ENCODE measurements around the gene MAPK13. TPM values are rescaled to one million over a fixed set of nuclear protein-coding genes. Genes with fewer than 3 reads are reported as not detected.

MAPK13 gene
- total RNA-seq, 1 experiment from 2014 or later = 13.6 TPM

DNA sequence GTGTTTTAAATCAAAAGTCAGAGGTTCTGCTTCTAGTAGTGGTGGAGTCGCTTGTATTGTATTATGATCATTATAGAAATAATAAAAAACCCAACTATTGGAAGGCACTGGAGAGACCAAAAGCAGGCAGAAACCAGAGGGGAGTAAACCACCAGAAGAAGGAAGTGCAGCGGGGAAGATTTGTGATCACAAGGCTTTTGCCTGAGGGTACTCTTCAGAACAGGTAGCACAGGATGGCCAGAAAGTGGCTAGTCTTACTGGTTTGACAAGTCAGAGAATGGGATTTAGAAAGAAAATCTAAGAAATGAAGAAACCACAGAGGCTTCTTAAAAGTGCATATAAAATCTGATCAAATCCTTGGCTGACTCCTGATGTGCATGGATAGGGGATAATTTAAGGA, 24.0 kb downstream of the MAPK13 start:
- no peak overlapping the region for H3K4me3 Mint-ChIP-seq
- peaks cover 20% of the 10 kb centered on the region for H3K36me3 Mint-ChIP-seq
- no peak for ATAC-seq
- POLR2A ChIA-PET = no interaction called here
- H3K9me3 Mint-ChIP-seq = peaks cover 41% of the 10 kb centered on the region
- H3K4me1 Mint-ChIP-seq = peaks cover 8% of the 10 kb centered on the region
- CTCF ChIA-PET = no interaction called here
- no peaks in the 10 kb centered on the region for H3K27me3 Mint-ChIP-seq (ENCODE audit: low read depth)
- no peak for DNase-seq (ENCODE audit: low spot score)
- H3K27ac Mint-ChIP-seq = no peak overlapping the region
- TF ChIP-seq ZBTB43 (CRISPR knock-in tag; IDR thresholded peaks at IDR 0.05) (no peak), E2F4 (CRISPR knock-in tag; IDR thresholded peaks at IDR 0.05; ENCODE audit: borderline replicate concordance, low read depth) (no peak), MXD4 (CRISPR knock-in tag; IDR thresholded peaks at IDR 0.05; ENCODE audit: borderline replicate concordance) (no peak), ZNF317 (CRISPR knock-in tag; IDR thresholded peaks at IDR 0.05; ENCODE audit: borderline replicate concordance, low read depth) (no peak), ZNF263 (CRISPR knock-in tag; IDR thresholded peaks at IDR 0.05; ENCODE audit: low read depth) (no peak), NR1H2 (CRISPR knock-in tag; IDR thresholded peaks at IDR 0.05) (no peak), ATF3 (CRISPR knock-in tag; conservative IDR thresholded peaks at IDR 0.05) (no peak), RELA (CRISPR knock-in tag; IDR thresholded peaks at IDR 0.05; ENCODE audit: borderline replicate concordance) (no peak), JUN (CRISPR knock-in tag; IDR thresholded peaks at IDR 0.05) (no peak)
- TF ChIP-seq, protein P1, sequence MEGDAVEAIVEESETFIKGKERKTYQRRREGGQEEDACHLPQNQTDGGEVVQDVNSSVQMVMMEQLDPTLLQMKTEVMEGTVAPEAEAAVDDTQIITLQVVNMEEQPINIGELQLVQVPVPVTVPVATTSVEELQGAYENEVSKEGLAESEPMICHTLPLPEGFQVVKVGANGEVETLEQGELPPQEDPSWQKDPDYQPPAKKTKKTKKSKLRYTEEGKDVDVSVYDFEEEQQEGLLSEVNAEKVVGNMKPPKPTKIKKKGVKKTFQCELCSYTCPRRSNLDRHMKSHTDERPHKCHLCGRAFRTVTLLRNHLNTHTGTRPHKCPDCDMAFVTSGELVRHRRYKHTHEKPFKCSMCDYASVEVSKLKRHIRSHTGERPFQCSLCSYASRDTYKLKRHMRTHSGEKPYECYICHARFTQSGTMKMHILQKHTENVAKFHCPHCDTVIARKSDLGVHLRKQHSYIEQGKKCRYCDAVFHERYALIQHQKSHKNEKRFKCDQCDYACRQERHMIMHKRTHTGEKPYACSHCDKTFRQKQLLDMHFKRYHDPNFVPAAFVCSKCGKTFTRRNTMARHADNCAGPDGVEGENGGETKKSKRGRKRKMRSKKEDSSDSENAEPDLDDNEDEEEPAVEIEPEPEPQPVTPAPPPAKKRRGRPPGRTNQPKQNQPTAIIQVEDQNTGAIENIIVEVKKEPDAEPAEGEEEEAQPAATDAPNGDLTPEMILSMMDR (IDR thresholded peaks at IDR 0.05) = no peak
- TF ChIP-seq, protein P2, sequence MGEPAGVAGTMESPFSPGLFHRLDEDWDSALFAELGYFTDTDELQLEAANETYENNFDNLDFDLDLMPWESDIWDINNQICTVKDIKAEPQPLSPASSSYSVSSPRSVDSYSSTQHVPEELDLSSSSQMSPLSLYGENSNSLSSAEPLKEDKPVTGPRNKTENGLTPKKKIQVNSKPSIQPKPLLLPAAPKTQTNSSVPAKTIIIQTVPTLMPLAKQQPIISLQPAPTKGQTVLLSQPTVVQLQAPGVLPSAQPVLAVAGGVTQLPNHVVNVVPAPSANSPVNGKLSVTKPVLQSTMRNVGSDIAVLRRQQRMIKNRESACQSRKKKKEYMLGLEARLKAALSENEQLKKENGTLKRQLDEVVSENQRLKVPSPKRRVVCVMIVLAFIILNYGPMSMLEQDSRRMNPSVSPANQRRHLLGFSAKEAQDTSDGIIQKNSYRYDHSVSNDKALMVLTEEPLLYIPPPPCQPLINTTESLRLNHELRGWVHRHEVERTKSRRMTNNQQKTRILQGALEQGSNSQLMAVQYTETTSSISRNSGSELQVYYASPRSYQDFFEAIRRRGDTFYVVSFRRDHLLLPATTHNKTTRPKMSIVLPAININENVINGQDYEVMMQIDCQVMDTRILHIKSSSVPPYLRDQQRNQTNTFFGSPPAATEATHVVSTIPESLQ (CRISPR knock-in tag; IDR thresholded peaks at IDR 0.05) = no peak
- TF ChIP-seq, protein P3, sequence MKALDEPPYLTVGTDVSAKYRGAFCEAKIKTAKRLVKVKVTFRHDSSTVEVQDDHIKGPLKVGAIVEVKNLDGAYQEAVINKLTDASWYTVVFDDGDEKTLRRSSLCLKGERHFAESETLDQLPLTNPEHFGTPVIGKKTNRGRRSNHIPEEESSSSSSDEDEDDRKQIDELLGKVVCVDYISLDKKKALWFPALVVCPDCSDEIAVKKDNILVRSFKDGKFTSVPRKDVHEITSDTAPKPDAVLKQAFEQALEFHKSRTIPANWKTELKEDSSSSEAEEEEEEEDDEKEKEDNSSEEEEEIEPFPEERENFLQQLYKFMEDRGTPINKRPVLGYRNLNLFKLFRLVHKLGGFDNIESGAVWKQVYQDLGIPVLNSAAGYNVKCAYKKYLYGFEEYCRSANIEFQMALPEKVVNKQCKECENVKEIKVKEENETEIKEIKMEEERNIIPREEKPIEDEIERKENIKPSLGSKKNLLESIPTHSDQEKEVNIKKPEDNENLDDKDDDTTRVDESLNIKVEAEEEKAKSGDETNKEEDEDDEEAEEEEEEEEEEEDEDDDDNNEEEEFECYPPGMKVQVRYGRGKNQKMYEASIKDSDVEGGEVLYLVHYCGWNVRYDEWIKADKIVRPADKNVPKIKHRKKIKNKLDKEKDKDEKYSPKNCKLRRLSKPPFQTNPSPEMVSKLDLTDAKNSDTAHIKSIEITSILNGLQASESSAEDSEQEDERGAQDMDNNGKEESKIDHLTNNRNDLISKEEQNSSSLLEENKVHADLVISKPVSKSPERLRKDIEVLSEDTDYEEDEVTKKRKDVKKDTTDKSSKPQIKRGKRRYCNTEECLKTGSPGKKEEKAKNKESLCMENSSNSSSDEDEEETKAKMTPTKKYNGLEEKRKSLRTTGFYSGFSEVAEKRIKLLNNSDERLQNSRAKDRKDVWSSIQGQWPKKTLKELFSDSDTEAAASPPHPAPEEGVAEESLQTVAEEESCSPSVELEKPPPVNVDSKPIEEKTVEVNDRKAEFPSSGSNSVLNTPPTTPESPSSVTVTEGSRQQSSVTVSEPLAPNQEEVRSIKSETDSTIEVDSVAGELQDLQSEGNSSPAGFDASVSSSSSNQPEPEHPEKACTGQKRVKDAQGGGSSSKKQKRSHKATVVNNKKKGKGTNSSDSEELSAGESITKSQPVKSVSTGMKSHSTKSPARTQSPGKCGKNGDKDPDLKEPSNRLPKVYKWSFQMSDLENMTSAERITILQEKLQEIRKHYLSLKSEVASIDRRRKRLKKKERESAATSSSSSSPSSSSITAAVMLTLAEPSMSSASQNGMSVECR (CRISPR knock-in tag; IDR thresholded peaks at IDR 0.05; ENCODE audit: borderline replicate concordance) = no peak
- TF ChIP-seq, protein P4, sequence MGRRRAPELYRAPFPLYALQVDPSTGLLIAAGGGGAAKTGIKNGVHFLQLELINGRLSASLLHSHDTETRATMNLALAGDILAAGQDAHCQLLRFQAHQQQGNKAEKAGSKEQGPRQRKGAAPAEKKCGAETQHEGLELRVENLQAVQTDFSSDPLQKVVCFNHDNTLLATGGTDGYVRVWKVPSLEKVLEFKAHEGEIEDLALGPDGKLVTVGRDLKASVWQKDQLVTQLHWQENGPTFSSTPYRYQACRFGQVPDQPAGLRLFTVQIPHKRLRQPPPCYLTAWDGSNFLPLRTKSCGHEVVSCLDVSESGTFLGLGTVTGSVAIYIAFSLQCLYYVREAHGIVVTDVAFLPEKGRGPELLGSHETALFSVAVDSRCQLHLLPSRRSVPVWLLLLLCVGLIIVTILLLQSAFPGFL (CRISPR knock-in tag; IDR thresholded peaks at IDR 0.05; ENCODE audit: borderline replicate concordance) = no peak

Data from WTC11 (cell line).